ENCODE data around the gene PDLIM3. TPM values are rescaled to one million over a fixed set of nuclear protein-coding genes. Genes with fewer than 3 reads are reported as not detected.

The PDLIM3 gene
- total RNA-seq (2016; rRNA removed; fragmentation: Illumina TruSeq; extraction: Trizol): 5.9 and 6.3 TPM in 2 replicates
- 2.5 and 3.1 TPM in 2 replicates for total RNA-seq (2016; cell fraction: cytosol; rRNA removed; fragmentation: Illumina TruSeq; extraction: Trizol; ENCODE audit: low read depth)
- 6.4 and 8.1 TPM in 2 replicates for total RNA-seq (2016; cell fraction: insoluble cytoplasmic fraction; rRNA removed; fragmentation: Illumina TruSeq; extraction: Trizol)
- 5.3 TPM in 2 replicates for total RNA-seq (2016; cell fraction: membrane; rRNA removed; fragmentation: Illumina TruSeq; extraction: Trizol)
- total RNA-seq (2016; cell fraction: nucleus; rRNA removed; fragmentation: Illumina TruSeq; extraction: Trizol): 5.3 and 5.9 TPM in 2 replicates
- polyA plus RNA-seq (2011; rRNA removed): 14.0 and 14.8 TPM in 2 replicates
- polyA plus RNA-seq (2011; cell fraction: cytosol; rRNA removed): 14.0 and 16.0 TPM in 2 replicates
- 10.4 and 14.3 TPM in 2 replicates for polyA plus RNA-seq (2011; cell fraction: nucleus; rRNA removed)
- 3.0 and 13.6 TPM in 2 replicates for polyA plus RNA-seq (2012)
- 3.0 and 3.2 TPM in 2 replicates for polyA plus RNA-seq (2016; cell fraction: cytosol; fragmentation: Illumina TruSeq; extraction: Trizol; ENCODE audit: low read depth)
- polyA plus RNA-seq (2016; cell fraction: insoluble cytoplasmic fraction; fragmentation: Illumina TruSeq; extraction: Trizol; ENCODE audit: low read depth): 7.6 and 8.1 TPM in 2 replicates
- polyA plus RNA-seq (2016; cell fraction: membrane; fragmentation: Illumina TruSeq; extraction: Trizol; ENCODE audit: low read depth): 3.8 and 4.4 TPM in 2 replicates
- 4.3 and 4.8 TPM in 2 replicates for polyA plus RNA-seq (2016; cell fraction: nucleus; fragmentation: Illumina TruSeq; extraction: Trizol; ENCODE audit: insufficient read depth, low read depth)
- polyA minus RNA-seq (2011; rRNA and poly(A)+ RNA removed; ENCODE audit: low replicate concordance): 6.4 and 20.2 TPM in 2 replicates
- polyA minus RNA-seq (2011; cell fraction: cytosol; rRNA and poly(A)+ RNA removed): 8.4 and 8.7 TPM in 2 replicates
- polyA minus RNA-seq (2011; cell fraction: nucleus; rRNA and poly(A)+ RNA removed): 17.7 and 18.2 TPM in 2 replicates
- percentile 57 among the genes with signal in this experiment for Bru-seq, nascent RNA
- BruChase-seq, experiment 1, labeled RNA remaining after a 6-hour chase: percentile 52 among the genes with signal in this experiment
- BruChase-seq, experiment 2, labeled RNA remaining after a 2-hour chase: percentile 49 among the genes with signal in this experiment
- long read RNA-seq, experiment 1, transcript PDLIM3-203 (7 exons, 1,672 nt): major isoform, 11 of 12 reads
- long read RNA-seq, experiment 1, partial matches to known transcripts: 0 of 12 reads
- long read RNA-seq, experiment 1, other reads (novel, unspliced or antisense): 1 of 12 reads
- long read RNA-seq, experiment 2, transcript PDLIM3-203 (7 exons, 1,672 nt): major isoform, 19 of 28 reads
- long read RNA-seq, experiment 2, partial matches to known transcripts: 2 of 28 reads
- long read RNA-seq, experiment 2, other reads (novel, unspliced or antisense): 7 of 28 reads

GRCh38 chr4:185534866-185535611 lies at the start of gene PDLIM3:
TSS of gene PDLIM3 (minus strand) at chr4:185535507. CDS start at chr4:185535434, 73 bp downstream.
- Histone ChIP-seq H3K9me3 (ENCODE audit: low read length) (no peaks in the 10 kb centered on the region), H3K4me1 (ENCODE audit: insufficient read depth, low read length) (peaks cover 12% of the 10 kb centered on the region), H2AFZ (ENCODE audit: low read length) (peak within 1 kb of the TSS; percentile 51), H3K27me3 (ENCODE audit: control insufficient read depth in 1 of 2, insufficient read depth in 2 of 2, low read length in 2 of 2) (peaks cover 2 to 45% of the 10 kb centered on the region in 2 experiments), H3K27ac (ENCODE audit: extremely low read length, insufficient read depth, low read length) (peak within 1 kb of the TSS; percentile 46), H3K4me3 (replicated peaks in 1 of 3; ENCODE audit: insufficient read depth in 1 of 3, low read depth in 2 of 3, low read length in 3 of 3) (peak within 1 kb of the TSS; percentile 55 to 85 (median 66)), H3K79me2 (ENCODE audit: insufficient read depth, low read length) (no peaks in the 10 kb centered on the region), H3K36me3 (replicated peaks in 1 of 2; ENCODE audit: control insufficient read depth in 1 of 2, insufficient read depth in 2 of 2, low read length in 2 of 2) (no peaks in the 10 kb centered on the region), H3K9ac (ENCODE audit: insufficient read depth, low read depth, low read length) (peak within 1 kb of the TSS; percentile 75), H4K20me1 (ENCODE audit: insufficient read depth, low read length) (no peaks in the 10 kb centered on the region), H3K4me2 (ENCODE audit: low read depth, low read length) (peak within 1 kb of the TSS; percentile 68)
- ATAC-seq (peak; percentile 88), FAIRE-seq (no peak), DNase-seq (ENCODE audit: low spot score) (peak; percentile 27)
- in situ Hi-C loops (cut with HindIII; ENCODE audit: extremely low pct_ligation_motif_present, low pct_unique_long_range_greater_than_20kb): no loop called here
- ChIA-PET CTCF (ENCODE audit: low intra/inter-chr PET ratio, low total read pairs) (no interaction called here), POLR2A (interaction anchor here (0.6 to 1.7 kb wide), 8 partner anchors 16 to 319 kb away, joined by 3 to 6 read pairs (median 3); no protein-coding TSS in a partner anchor)
- intact Hi-C loops (cut with micrococcal nuclease; ENCODE audit: unreplicated experiment): loop anchor here (5.0 kb wide), 1 partner anchor 57 kb away; no protein-coding TSS in a partner anchor
- WGBS (ENCODE audit: low lambda C conversion rate): 7% methylated on average over 12 of the region's 66 CpGs
- BruUV-seq (replicated peaks): no TSS peak
- TF ChIP-seq SALL1 (CRISPR knock-in tag; IDR thresholded peaks at IDR 0.05) (peak; percentile 18; the same call in 1 of the 2 replicates), ARID5B (CRISPR knock-in tag; IDR thresholded peaks at IDR 0.05) (0 out of 2 replicates have a peak, but pooled peaks have one; percentile 20), TOE1 (CRISPR knock-in tag; IDR thresholded peaks at IDR 0.05) (no peak), PATZ1 (CRISPR knock-in tag; IDR thresholded peaks at IDR 0.05) (peak; percentile 72), RAD51 (IDR thresholded peaks at IDR 0.05; ENCODE audit: borderline replicate concordance) (no peak), POLR2A (IDR thresholded peaks at IDR 0.05; ENCODE audit: insufficient read depth in 1 of 2, low read depth in 2 of 2, low read length in 2 of 2) (peak in 1 of 2 experiments; percentile 46; a peak in 2 of 4 replicates), IKZF1 (IDR thresholded peaks at IDR 0.05) (no peak), ZNF558 (CRISPR knock-in tag; IDR thresholded peaks at IDR 0.05; ENCODE audit: borderline replicate concordance) (peak; percentile 40; the same call in 1 of the 2 replicates), ZNF777 (CRISPR knock-in tag; IDR thresholded peaks at IDR 0.05) (peak; percentile 90), TFE3 (CRISPR knock-in tag; IDR thresholded peaks at IDR 0.05) (no peak), BCL6 (CRISPR knock-in tag; IDR thresholded peaks at IDR 0.05) (0 out of 2 replicates have a peak, but pooled peaks have one; percentile 27)
